Spleen (tissue), 11 donors: ENCODE data around the gene ZFYVE1. TPM values are rescaled to one million over a fixed set of nuclear protein-coding genes. Genes with fewer than 3 reads are reported as not detected.

Source experiments
- DNase-seq: peaks from one replicate; pipeline ENCODE4 v3.0.0-alpha.2; 2020
- H3K27ac ChIP-seq, 8 donors: fragments of 200-600 bp; sonication (generic) in 7 of 8; 1 replicate in 4 of 8; 2 replicates in 4 of 8; pipeline versions ENCODE4 v1.5.0 to v1.8.0; 2016 to 2021; ENCODE audit warnings: inconsistent platforms in 4 of 8, mild to moderate bottlenecking in 4 of 8, moderate library complexity in 1 of 8
- H3K27me3 ChIP-seq, 7 donors: fragments of 200-600 bp; sonication (generic) in 6 of 7; replicated peaks in 1 of 7; 1 replicate in 4 of 7; 2 replicates in 3 of 7; pipeline versions ENCODE4 v1.5.0 to v1.8.0; 2016 to 2021; ENCODE audit warnings: inconsistent platforms in 3 of 7, mild to moderate bottlenecking in 1 of 7
- H3K36me3 ChIP-seq, 6 donors: fragments of 200-600 bp; sonication (generic) in 5 of 6; 1 replicate in 4 of 6; 2 replicates in 2 of 6; pipeline versions ENCODE4 v1.5.0 to v1.8.0; 2016 to 2021; ENCODE audit warnings: inconsistent platforms in 2 of 6
- H3K4me1 ChIP-seq, 6 donors: fragments of 200-600 bp; sonication (generic) in 5 of 6; 1 replicate in 3 of 6; 2 replicates in 3 of 6; pipeline versions ENCODE4 v1.5.0 to v1.8.0; 2016 to 2021; ENCODE audit warnings: inconsistent platforms in 3 of 6
- H3K4me3 ChIP-seq, 8 donors: fragments of 200-600 bp; sonication (generic) in 7 of 8; 1 replicate in 4 of 8; 2 replicates in 4 of 8; pipeline versions ENCODE4 v1.5.0 to v1.8.0; 2016 to 2021; ENCODE audit warnings: inconsistent platforms in 4 of 8, mild to moderate bottlenecking in 4 of 8, moderate library complexity in 2 of 8
- H3K9me3 ChIP-seq, 8 donors: fragments of 200-600 bp; sonication (generic) in 7 of 8; 1 replicate in 4 of 8; 2 replicates in 4 of 8; pipeline versions ENCODE4 v1.5.0 to v1.8.0; 2016 to 2021; ENCODE audit warnings: inconsistent platforms in 4 of 8
- CTCF ChIP-seq, 11 experiments: fragments of 200-600 bp in 7 of 11; fragments of 450-650 bp in 4 of 11; sonication (generic) in 4 of 11; IDR thresholded peaks in 8 of 11; conservative IDR thresholded peaks in 3 of 11; 1 replicate in 7 of 11; 2 replicates in 4 of 11; pipeline versions ENCODE4 v1.4.0 to v1.8.0; 2016 to 2021; ENCODE audit warnings: antibody characterized with exemption in 11 of 11, inconsistent platforms in 4 of 11, mild to moderate bottlenecking in 1 of 11
- POLR2A ChIP-seq, 3 donors: fragments of 450-650 bp; IDR thresholded peaks; one replicate each; pipeline ENCODE4 v1.5.1; 2017; ENCODE audit warnings: antibody characterized with exemption in 3 of 3, mild to moderate bottlenecking in 1 of 3
- POLR2AphosphoS5 ChIP-seq, 3 donors: sonication (generic); formaldehyde crosslinking; IDR thresholded peaks; one replicate each; pipeline ENCODE4 v1.5.1; 2017; ENCODE audit warnings: antibody characterized with exemption in 3 of 3
- WGBS, 5 donors: extraction: QIAGEN DNeasy Blood & Tissue Kit in 3 of 5; methylation state at CpG; one replicate each; pipeline versions ENCODE4 v1.1.5 to v1.1.7; 2013 to 2018; 5-methylcytosine and 5-hydroxymethylcytosine counted together
- intact Hi-C: fragments of 100-400 bp; cut with DNase I; formaldehyde crosslinking; loops from one replicate; pipeline ENCODE4 v1.15.0; 2023; ENCODE audit warnings: low total_unique reads
- polyA plus RNA-seq, 3 donors: library from polyadenylated mRNA; stranded (reverse); fragments of 200-250 nt; gene quantifications; one replicate each; pipeline ENCODE4 v1.2.1, GENCODE V29; 2013
- total RNA-seq, 7 donors: library from RNA; depleted of rRNA in 3 of 7; stranded (reverse); fragments of >200 nt in 3 of 7; fragmentation: NEBNext Ultra II Directional in 4 of 7; extraction: Animal tissue kit (Norgen Biotek cat#: 25700) in 4 of 7; gene quantifications; one replicate each; pipeline versions ENCODE4 v1.1.0 to v1.2.1, GENCODE V29; 2016 to 2021
- donor health status: healthy with polysubstance abuse.
- donor health status: DM: no; HTN: no; CAD: no; lungs with moderate emphysema.
- donor health status: DM: no; HTN: no; CAD: no.
- donor health status: Bipolar disorder and iron deficiency.
- donor health status: healthy.
- donor health status: DM: no; HTN: no; CAD: no.
- donor health status: DM: yes; HTN: yes; CAD: no.

The ZFYVE1 gene
- total and polyA plus RNA-seq, 10 donors, result 2.8 to 23.3 (median 19.2) TPM

- Histone ChIP-seq H3K36me3 (peaks cover 0 to 97% (median 47%) of the 10 kb centered on the region in 6 donors), H3K27ac (no peak overlapping the region), H3K27me3 (no peaks in the 10 kb centered on the region), H3K4me3 (no peak overlapping the region), H3K9me3 (peaks cover 0 to 7% (median 0%) of the 10 kb centered on the region in 8 donors), H3K4me1 (no peaks in the 10 kb centered on the region)
- TF ChIP-seq POLR2AphosphoS5 (IDR thresholded peaks at IDR 0.05) (no peak), CTCF (IDR thresholded peaks at IDR 0.05 in 8 of 11, conservative IDR thresholded peaks at IDR 0.05 in 3 of 11) (no peak), POLR2A (IDR thresholded peaks at IDR 0.05) (no peak)
- no peak for DNase-seq
- 65 to 95% (median 84%) methylated on average over 3 of the region's 3 CpGs for WGBS, 5 donors
- intact Hi-C loops, result no loop called here
Measured at GRCh38 chr14:72982146-72982708, 44.7 kb downstream of the ZFYVE1 start.

- DNase-seq, result peak; percentile 22
- Histone ChIP-seq H3K4me3 (no peak overlapping the region), H3K36me3 (peaks cover 0 to 97% (median 51%) of the 10 kb centered on the region in 6 donors), H3K27me3 (no peaks in the 10 kb centered on the region), H3K4me1 (peaks cover 0 to 3% (median 0%) of the 10 kb centered on the region in 6 donors), H3K27ac (no peak overlapping the region), H3K9me3 (peaks cover 0 to 7% (median 0%) of the 10 kb centered on the region in 8 donors)
- WGBS, 5 donors, result 84 to 98% (median 91%) methylated on average over 8 of the region's 8 CpGs
- intact Hi-C loops, result no loop called here
- TF ChIP-seq POLR2A (IDR thresholded peaks at IDR 0.05) (no peak), CTCF (IDR thresholded peaks at IDR 0.05 in 8 of 11, conservative IDR thresholded peaks at IDR 0.05 in 3 of 11) (no peak)
Measured at GRCh38 chr14:72980863-72981262, 46.0 kb downstream of the ZFYVE1 start.

GRCh38 chr14:72978856-72979255 is 48.0 kb downstream of the ZFYVE1 start:
- peaks cover 0 to 3% (median 0%) of the 10 kb centered on the region in 8 donors for H3K9me3 ChIP-seq
- DNase-seq, result peak; percentile 31
- 69 to 97% (median 79%) methylated on average over 9 of the region's 9 CpGs for WGBS, 5 donors
- H3K27ac ChIP-seq, result no peak overlapping the region
- peaks cover 0 to 3% (median 0%) of the 10 kb centered on the region in 6 donors for H3K4me1 ChIP-seq
- H3K27me3 ChIP-seq, result no peaks in the 10 kb centered on the region
- no peak overlapping the region for H3K4me3 ChIP-seq
- no peak for TF ChIP-seq CTCF (IDR thresholded peaks at IDR 0.05 in 8 of 11, conservative IDR thresholded peaks at IDR 0.05 in 3 of 11)
- TF ChIP-seq POLR2A (IDR thresholded peaks at IDR 0.05), result no peak
- TF ChIP-seq POLR2AphosphoS5 (IDR thresholded peaks at IDR 0.05), result no peak
- peaks cover 0 to 97% (median 67%) of the 10 kb centered on the region in 6 donors for H3K36me3 ChIP-seq
- intact Hi-C loops, result no loop called here

GRCh38 chr14:72975770-72976169 is 51.1 kb downstream of the ZFYVE1 start:
- Histone ChIP-seq H3K36me3 (peaks cover 0 to 100% (median 80%) of the 10 kb centered on the region in 6 donors), H3K27ac (peak overlapping the region in 3 of 8 donors; percentile 20 to 55 (median 33)), H3K4me1 (peaks cover 0 to 3% (median 0%) of the 10 kb centered on the region in 6 donors), H3K27me3 (no peaks in the 10 kb centered on the region), H3K9me3 (no peaks in the 10 kb centered on the region), H3K4me3 (no peak overlapping the region)
- peak; percentile 24 for DNase-seq
- WGBS, 5 donors, result 76 to 90% (median 86%) methylated on average over 4 of the region's 4 CpGs
- TF ChIP-seq POLR2AphosphoS5 (IDR thresholded peaks at IDR 0.05) (no peak), POLR2A (IDR thresholded peaks at IDR 0.05) (no peak), CTCF (IDR thresholded peaks at IDR 0.05 in 8 of 11, conservative IDR thresholded peaks at IDR 0.05 in 3 of 11) (no peak)
- intact Hi-C loops, result no loop called here
